ENCODE results near the gene TSSK2. TPM values are rescaled to one million over a fixed set of nuclear protein-coding genes. Genes with fewer than 3 reads are reported as not detected.

Gene TSSK2
- total RNA-seq, 2 experiments from 2014 or later: not detected

- Mint-ChIP-seq H3K9me3 (no peaks in the 10 kb centered on the region), H3K4me1 (peaks cover 54% of the 10 kb centered on the region), H3K4me3 (peak overlapping the region; percentile 50), H3K27me3 (no peaks in the 10 kb centered on the region), H3K36me3 (ENCODE audit: low read depth) (peaks cover 7% of the 10 kb centered on the region), H3K27ac (peak overlapping the region; percentile 81)
- DNase-seq: no peak
- ChIA-PET POLR2A (interaction anchor here (0.9 to 3.7 kb wide), 3 partner anchors 11 to 39 kb away, joined by 3 to 41 read pairs (median 10); partner anchors contain the start of genes DGCR2 and ESS2), CTCF (interaction anchor here (1.0 to 2.0 kb wide), 3 partner anchors 8 to 34 kb away, joined by 4 to 10 read pairs (median 8); partner anchors contain the start of genes DGCR2 and ESS2)
These were observed 21.0 kb upstream of the TSSK2 start for GRCh38 chr22:19110064-19110458.

DNA sequence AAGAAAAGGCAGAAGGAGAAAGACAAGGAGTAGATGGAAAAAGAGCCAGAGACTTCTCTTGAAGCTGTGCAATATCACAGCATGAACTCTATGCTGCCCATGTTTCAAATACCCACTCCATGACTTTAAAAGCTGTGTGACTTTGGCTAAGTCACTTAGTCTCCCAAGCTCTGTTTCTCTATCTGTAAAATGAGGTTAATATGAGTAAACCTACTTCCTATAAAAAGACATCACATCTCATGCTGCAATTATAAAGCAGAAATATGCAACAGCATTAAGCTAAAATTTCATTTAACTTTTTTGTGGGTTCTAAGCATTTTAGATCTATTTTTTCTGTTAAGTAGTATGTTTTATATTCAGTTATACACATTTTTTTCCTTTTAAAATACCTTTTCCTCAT lies 20.5 kb upstream of the TSSK2 start:
- Mint-ChIP-seq H3K9me3 (no peaks in the 10 kb centered on the region), H3K36me3 (ENCODE audit: low read depth) (peaks cover 7% of the 10 kb centered on the region), H3K27me3 (no peaks in the 10 kb centered on the region), H3K4me3 (no peak overlapping the region), H3K4me1 (peaks cover 54% of the 10 kb centered on the region), H3K27ac (no peak overlapping the region)
- ChIA-PET POLR2A (interaction anchor here (0.9 to 3.7 kb wide), 3 partner anchors 11 to 39 kb away, joined by 3 to 41 read pairs (median 10); partner anchors contain the start of genes DGCR2 and ESS2), CTCF (interaction anchor here (0.7 to 2.0 kb wide), 4 partner anchors 8 to 469 kb away, joined by 3 to 10 read pairs (median 6); partner anchors contain the start of genes DGCR2 and ESS2)
- no peak for DNase-seq

DNA sequence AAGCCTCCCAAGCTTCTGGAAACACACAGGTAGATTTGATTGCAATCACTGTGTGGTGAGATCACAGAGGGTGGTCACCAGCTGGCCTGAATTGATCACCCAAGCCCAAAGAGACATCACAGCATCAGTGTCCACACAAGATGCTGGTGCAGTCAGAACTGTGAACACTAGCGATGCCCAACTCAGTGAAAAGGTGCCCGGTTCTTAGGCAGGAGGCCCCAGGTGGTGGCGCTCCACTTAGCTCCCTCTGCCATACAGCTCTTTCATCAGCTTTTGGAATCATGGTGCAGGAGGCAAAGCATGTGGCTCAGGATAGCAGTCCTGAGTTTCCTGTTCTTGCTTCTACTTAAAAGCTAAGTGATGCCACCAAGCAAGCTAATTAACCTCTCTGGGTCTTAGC lies 20.0 kb upstream of the TSSK2 start:
- Mint-ChIP-seq H3K36me3 (ENCODE audit: low read depth) (peaks cover 7% of the 10 kb centered on the region), H3K9me3 (no peaks in the 10 kb centered on the region), H3K4me1 (peaks cover 55% of the 10 kb centered on the region), H3K27ac (peak overlapping the region; percentile 8), H3K4me3 (no peak overlapping the region), H3K27me3 (no peaks in the 10 kb centered on the region)
- CTCF ChIA-PET: interaction anchor here (0.7 to 2.0 kb wide), 3 partner anchors 11 to 468 kb away, joined by 3 to 10 read pairs (median 8); partner anchors contain the start of genes DGCR2 and ESS2
- DNase-seq: no peak
- POLR2A ChIA-PET: interaction anchor here (2.3 to 3.7 kb wide), 2 partner anchors 10 to 33 kb away, joined by 10 to 41 read pairs; partner anchors contain the start of genes DGCR2 and ESS2

DNA sequence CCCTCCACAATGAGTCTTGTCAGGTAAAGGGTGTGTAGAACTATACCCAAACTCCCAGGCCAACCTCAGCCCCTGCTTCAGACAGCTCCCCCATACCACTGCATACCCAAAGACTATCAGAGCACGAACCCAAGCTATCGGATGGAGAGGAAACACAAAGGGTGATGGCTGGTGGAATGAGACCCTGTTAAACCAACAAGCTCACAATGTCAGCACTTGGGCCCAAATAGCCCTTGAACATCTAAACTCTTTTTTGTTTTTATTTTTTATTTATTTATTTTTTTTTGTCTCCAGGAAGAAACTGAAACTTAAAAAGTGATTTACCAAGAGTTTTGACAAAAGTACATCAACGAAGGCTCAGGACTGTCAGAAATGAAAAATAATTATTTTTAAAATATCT lies 19.5 kb upstream of the TSSK2 start:
- no peaks in the 10 kb centered on the region for H3K9me3 Mint-ChIP-seq
- H3K27ac Mint-ChIP-seq: no peak overlapping the region
- no peak overlapping the region for H3K4me3 Mint-ChIP-seq
- ChIA-PET CTCF (interaction anchor here (2.0 kb wide), 1 partner anchor 10 kb away, joined by 10 read pairs; the partner anchor contains the start of gene DGCR2), POLR2A (interaction anchor here (2.3 to 3.7 kb wide), 2 partner anchors 10 to 33 kb away, joined by 10 to 41 read pairs; partner anchors contain the start of genes DGCR2 and ESS2)
- no peaks in the 10 kb centered on the region for H3K27me3 Mint-ChIP-seq
- peaks cover 57% of the 10 kb centered on the region for H3K4me1 Mint-ChIP-seq
- peaks cover 7% of the 10 kb centered on the region for H3K36me3 Mint-ChIP-seq (ENCODE audit: low read depth)
- no peak for DNase-seq

- H3K27ac Mint-ChIP-seq: no peak overlapping the region
- no peaks in the 10 kb centered on the region for H3K27me3 Mint-ChIP-seq
- peaks cover 52% of the 10 kb centered on the region for H3K4me1 Mint-ChIP-seq
- no peak for DNase-seq
- CTCF ChIA-PET: no interaction called here
- no peaks in the 10 kb centered on the region for H3K9me3 Mint-ChIP-seq
- POLR2A ChIA-PET: interaction anchor here (3.3 kb wide), 1 partner anchor 31 kb away, joined by 12 read pairs; the partner anchor contains the start of gene ESS2
- H3K4me3 Mint-ChIP-seq: no peak overlapping the region
- peaks cover 2% of the 10 kb centered on the region for H3K36me3 Mint-ChIP-seq (ENCODE audit: low read depth)
These were observed 17.7 kb upstream of the TSSK2 start for GRCh38 chr22:19113429-19113828.

DNA sequence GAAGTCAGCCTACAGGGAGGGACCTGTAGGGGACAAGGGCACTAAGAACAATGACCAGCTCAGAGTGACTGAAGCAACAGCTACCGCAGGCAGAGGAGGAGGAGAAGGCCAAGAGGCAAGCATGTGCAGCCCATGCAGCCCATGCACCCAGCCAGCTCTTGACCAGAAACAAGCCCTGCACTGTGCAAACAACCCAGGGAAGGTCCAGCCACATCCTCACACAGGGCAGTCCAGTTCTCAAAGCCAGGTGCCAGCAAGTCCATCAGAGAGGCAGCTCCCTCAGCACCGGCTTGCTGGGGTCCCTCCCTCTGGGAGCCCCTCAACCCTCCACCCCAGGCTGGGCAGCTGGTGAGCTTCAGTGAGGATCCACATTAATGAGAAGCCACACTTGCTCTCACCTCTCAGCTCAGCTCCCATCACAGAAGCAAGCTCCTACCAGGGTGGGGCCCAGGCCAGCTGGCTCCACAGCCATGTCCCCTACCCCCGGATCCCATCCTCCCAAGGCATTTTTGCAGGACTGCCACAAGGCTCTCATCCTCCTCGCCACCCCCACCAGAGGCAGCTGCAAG lies 16.0 kb upstream of the TSSK2 start:
- H3K4me3 Mint-ChIP-seq: no peak overlapping the region
- ChIA-PET CTCF (no interaction called here), POLR2A (interaction anchor here (3.3 kb wide), 1 partner anchor 29 kb away, joined by 12 read pairs; the partner anchor contains the start of gene ESS2)
- H3K9me3 Mint-ChIP-seq: no peaks in the 10 kb centered on the region
- H3K4me1 Mint-ChIP-seq: peaks cover 50% of the 10 kb centered on the region
- DNase-seq: no peak
- no peak overlapping the region for H3K27ac Mint-ChIP-seq
- peaks cover 2% of the 10 kb centered on the region for H3K36me3 Mint-ChIP-seq (ENCODE audit: low read depth)
- no peaks in the 10 kb centered on the region for H3K27me3 Mint-ChIP-seq

- H3K4me1 Mint-ChIP-seq: peaks cover 52% of the 10 kb centered on the region
- DNase-seq: no peak
- peaks cover 2% of the 10 kb centered on the region for H3K36me3 Mint-ChIP-seq (ENCODE audit: low read depth)
- H3K9me3 Mint-ChIP-seq: no peaks in the 10 kb centered on the region
- H3K27ac Mint-ChIP-seq: no peak overlapping the region
- CTCF ChIA-PET: interaction anchor here (2.0 kb wide), 1 partner anchor 9 kb away, joined by 8 read pairs; no protein-coding TSS in a partner anchor
- H3K27me3 Mint-ChIP-seq: no peaks in the 10 kb centered on the region
- H3K4me3 Mint-ChIP-seq: no peak overlapping the region
- POLR2A ChIA-PET: interaction anchor here (3.3 kb wide), 1 partner anchor 29 kb away, joined by 12 read pairs; the partner anchor contains the start of gene ESS2
These were observed 15.5 kb upstream of the TSSK2 start for GRCh38 chr22:19115628-19116027.

GRCh38 chr22:19117111-19117512 lies 14.0 kb upstream of the TSSK2 start:
- POLR2A ChIA-PET: interaction anchor here (3.3 kb wide), 1 partner anchor 27 kb away, joined by 12 read pairs; the partner anchor contains the start of gene ESS2
- Mint-ChIP-seq H3K27ac (no peak overlapping the region), H3K27me3 (no peaks in the 10 kb centered on the region), H3K4me3 (no peak overlapping the region), H3K9me3 (no peaks in the 10 kb centered on the region), H3K36me3 (ENCODE audit: low read depth) (peaks cover 3% of the 10 kb centered on the region), H3K4me1 (peaks cover 52% of the 10 kb centered on the region)
- DNase-seq: no peak
- CTCF ChIA-PET: interaction anchor here (2.0 to 2.7 kb wide), 2 partner anchors 10 to 27 kb away, joined by 8 to 10 read pairs; partner anchors contain the start of gene ESS2

DNA sequence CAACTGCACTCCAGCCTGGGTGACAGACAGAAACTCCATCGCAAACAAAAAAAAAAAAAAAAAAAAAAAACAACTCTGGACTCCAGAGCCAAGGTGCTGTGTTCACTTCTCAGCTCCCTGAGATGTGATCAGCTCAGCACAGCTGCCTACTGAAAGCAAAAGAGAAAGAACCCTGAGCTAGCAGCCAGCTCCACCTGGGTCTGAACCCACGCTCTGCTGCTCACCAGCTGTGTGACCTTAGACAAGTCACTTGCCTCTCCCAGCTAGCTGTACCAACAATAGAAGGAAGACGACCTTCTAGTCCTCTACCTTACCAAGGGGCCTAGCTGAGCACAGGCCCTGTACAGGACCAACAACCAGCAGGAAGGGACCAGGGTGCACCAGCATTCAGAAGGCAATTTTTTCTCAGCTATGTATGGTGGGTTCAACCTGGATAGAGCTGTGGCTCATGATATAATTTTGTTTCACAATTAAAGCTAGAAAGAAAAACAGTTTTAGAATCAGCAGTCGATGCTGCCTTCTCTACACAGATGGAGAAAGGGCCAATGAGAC lies 12.7 kb upstream of the TSSK2 start:
- CTCF ChIA-PET: interaction anchor here (0.7 to 2.7 kb wide), 3 partner anchors 8 to 26 kb away, joined by 3 to 10 read pairs (median 4); partner anchors contain the start of gene ESS2
- Mint-ChIP-seq H3K36me3 (ENCODE audit: low read depth) (peaks cover 3% of the 10 kb centered on the region), H3K4me3 (no peak overlapping the region), H3K9me3 (no peaks in the 10 kb centered on the region), H3K27ac (no peak overlapping the region), H3K27me3 (no peaks in the 10 kb centered on the region), H3K4me1 (peaks cover 55% of the 10 kb centered on the region)
- no peak for DNase-seq
- POLR2A ChIA-PET: no interaction called here

GRCh38 chr22:19119949-19120348 lies 11.2 kb upstream of the TSSK2 start:
- ChIA-PET POLR2A (interaction anchor here (2.8 kb wide), 1 partner anchor 9 kb away, joined by 41 read pairs; no protein-coding TSS in a partner anchor), CTCF (interaction anchor here (2.7 kb wide), 1 partner anchor 24 kb away, joined by 10 read pairs; the partner anchor contains the start of gene ESS2)
- Mint-ChIP-seq H3K36me3 (ENCODE audit: low read depth) (peaks cover 3% of the 10 kb centered on the region), H3K4me3 (peak overlapping the region; percentile 13), H3K4me1 (peaks cover 51% of the 10 kb centered on the region), H3K9me3 (no peaks in the 10 kb centered on the region), H3K27me3 (no peaks in the 10 kb centered on the region), H3K27ac (no peak overlapping the region)
- DNase-seq: no peak

DNA sequence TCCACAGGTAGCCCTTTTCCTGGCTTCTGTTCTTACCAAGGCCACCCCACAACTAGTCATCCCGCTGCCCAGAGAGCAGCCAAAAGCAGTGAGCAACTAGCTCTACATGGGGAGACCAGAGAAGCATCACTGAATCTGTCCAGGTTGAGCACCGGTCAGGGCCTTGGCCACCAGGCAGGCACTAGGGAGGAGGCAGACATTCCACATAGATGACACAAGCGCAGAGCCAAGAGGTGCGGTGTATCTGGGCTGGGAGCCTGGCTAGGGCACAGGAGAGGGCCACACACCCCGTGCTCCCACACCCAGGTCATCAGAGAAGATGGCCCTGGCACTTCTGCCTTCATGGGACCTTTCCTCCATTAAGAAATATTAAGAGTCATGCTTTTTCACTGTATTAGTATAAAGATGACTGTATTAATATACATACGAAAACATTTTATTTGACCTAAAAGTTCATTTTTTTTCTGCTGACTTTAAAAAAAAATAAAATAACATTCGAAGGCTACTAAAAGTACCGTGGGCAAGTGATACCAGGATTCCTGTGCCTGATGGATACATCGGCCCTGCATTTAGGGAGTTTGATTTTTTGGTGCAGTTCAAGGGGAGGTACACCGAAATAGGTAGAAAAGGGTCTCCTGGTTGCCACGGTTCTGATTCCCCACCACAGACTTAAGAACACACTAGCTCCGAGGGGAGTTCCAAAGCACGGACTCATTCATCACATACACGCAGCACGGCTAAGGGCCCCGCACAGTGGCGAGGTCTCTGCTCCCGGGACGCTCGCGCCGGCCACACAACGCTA lies 10.1 kb upstream of the TSSK2 start:
- H3K27me3 Mint-ChIP-seq: no peaks in the 10 kb centered on the region
- no peaks in the 10 kb centered on the region for H3K9me3 Mint-ChIP-seq
- CTCF ChIA-PET: interaction anchor here (2.5 to 3.5 kb wide), 2 partner anchors 10 to 24 kb away, joined by 10 to 17 read pairs; partner anchors contain the start of gene ESS2
- no peak for DNase-seq
- POLR2A ChIA-PET: interaction anchor here (1.0 to 2.8 kb wide), 6 partner anchors 10 to 358 kb away, joined by 3 to 41 read pairs (median 6); partner anchors contain the start of genes CDC45, ESS2 and UFD1
- peak overlapping the region; percentile 79 for H3K4me3 Mint-ChIP-seq
- peaks cover 3% of the 10 kb centered on the region for H3K36me3 Mint-ChIP-seq (ENCODE audit: low read depth)
- H3K4me1 Mint-ChIP-seq: peaks cover 49% of the 10 kb centered on the region
- peak overlapping the region; percentile 62 for H3K27ac Mint-ChIP-seq

DNA sequence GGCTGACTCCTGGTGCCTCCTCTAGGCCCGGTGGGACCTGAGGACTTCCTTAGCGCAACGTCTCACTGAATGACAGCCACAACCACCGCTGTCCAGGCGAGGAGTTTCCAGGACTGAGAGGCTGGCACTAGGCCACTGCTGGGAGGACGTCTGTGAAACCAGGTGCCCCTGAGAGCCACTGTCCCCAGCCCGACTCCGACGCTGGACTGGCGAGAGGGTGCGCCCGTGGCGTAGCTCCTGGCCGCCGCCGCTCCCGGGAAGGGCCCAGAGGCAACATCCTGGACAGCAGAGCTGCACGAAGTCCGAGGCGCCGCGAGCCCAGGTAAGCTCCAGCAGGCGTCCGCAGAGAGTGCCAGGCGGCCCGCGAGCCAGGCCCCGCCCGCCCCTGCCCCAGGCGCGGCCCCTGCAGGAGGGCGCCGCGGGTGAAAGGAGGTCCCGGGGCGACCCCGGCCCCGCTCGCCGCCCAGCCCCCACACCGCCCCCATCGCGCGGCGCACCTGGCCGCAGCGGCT lies 9.4 kb upstream of the TSSK2 start:
- Mint-ChIP-seq H3K27ac (peak overlapping the region; percentile 62), H3K9me3 (no peaks in the 10 kb centered on the region), H3K4me1 (peaks cover 45% of the 10 kb centered on the region), H3K27me3 (no peaks in the 10 kb centered on the region), H3K4me3 (peak overlapping the region; percentile 79), H3K36me3 (ENCODE audit: low read depth) (peaks cover 3% of the 10 kb centered on the region)
- POLR2A ChIA-PET: interaction anchor here (0.9 to 2.8 kb wide), 8 partner anchors 10 to 358 kb away, joined by 3 to 41 read pairs (median 6); partner anchors contain the start of genes CDC45, CLTCL1, ESS2 and UFD1
- CTCF ChIA-PET: interaction anchor here (2.5 to 3.5 kb wide), 2 partner anchors 11 to 23 kb away, joined by 10 to 17 read pairs; partner anchors contain the start of gene ESS2
- DNase-seq: peak; percentile 42
